OCI-LY7 (cell line): ENCODE data around the gene RAB11B. TPM values are rescaled to one million over a fixed set of nuclear protein-coding genes. Genes with fewer than 3 reads are reported as not detected.
"Not testable (repeated sequence)": the region's sequence is repeated elsewhere in the genome, so short reads cannot be mapped to it uniquely, and the experiment has no call there.

Source experiments
- BruUV-seq: library from RNA; stranded (reverse); fragments of 400-500 nt; replicated peaks from 2 replicates; lab custom pipeline; 2021; lab: Mats Ljungman, UMichigan
- CTCF ChIA-PET: fragments of 300-600 bp; sonication (Branson Sonifier 250); formaldehyde crosslinking; loops from one replicate; lab custom pipeline; 2022; ENCODE audit warnings: antibody characterized with exemption; ENCODE audit not compliant: unreplicated experiment; lab: Charles Lee
- POLR2A ChIA-PET: fragments of 300-600 bp; sonication (Branson Sonifier 250); formaldehyde crosslinking; loops from one replicate; lab custom pipeline; 2022; ENCODE audit warnings: antibody characterized with exemption; lab: Charles Lee
- DNase-seq: peaks from one replicate; pipeline ENCODE4 v3.0.0-alpha.2; 2015; ENCODE audit warnings: low spot score
- H2AFZ ChIP-seq: fragments of 200-600 bp; sonication (generic), shearing (Covaris generic); 2 replicates; pipeline ENCODE4 v1.6.1; 2014; ENCODE audit warnings: mild to moderate bottlenecking, antibody characterized with exemption, low read length, moderate library complexity
- H3K27ac ChIP-seq: fragments of 200-600 bp; sonication (generic); 2 replicates; pipeline ENCODE4 v1.5.1; 2014; ENCODE audit warnings: mixed run types, low read depth, mild to moderate bottlenecking, moderate library complexity, low read length, inconsistent platforms; ENCODE audit not compliant: poor library complexity, severe bottlenecking
- H3K36me3 ChIP-seq: fragments of 200-600 bp; sonication (generic); 2 replicates; pipeline ENCODE4 v1.6.1; 2014; ENCODE audit warnings: mild to moderate bottlenecking, antibody characterized with exemption, low read length, moderate library complexity, mixed read lengths; ENCODE audit not compliant: insufficient read depth
- H3K4me1 ChIP-seq: fragments of 200-600 bp; sonication (generic); 2 replicates; pipeline ENCODE4 v1.5.1; 2014; ENCODE audit warnings: mild to moderate bottlenecking, low read length; ENCODE audit not compliant: insufficient read depth, poor library complexity, severe bottlenecking
- H3K4me2 ChIP-seq: fragments of 200-600 bp; sonication (generic); 2 replicates; pipeline ENCODE4 v1.6.1; 2014; ENCODE audit warnings: mild to moderate bottlenecking, low read length
- H3K4me3 ChIP-seq: fragments of 200-600 bp; sonication (generic); 2 replicates; pipeline ENCODE4 v1.5.1; 2014; ENCODE audit warnings: mild to moderate bottlenecking, low read depth, low read length; ENCODE audit not compliant: poor library complexity, severe bottlenecking
- H3K79me2 ChIP-seq: fragments of 200-600 bp; sonication (generic); 2 replicates; pipeline ENCODE4 v1.6.1; 2016; ENCODE audit warnings: low read depth, mild to moderate bottlenecking, low read length, moderate library complexity, mixed read lengths; ENCODE audit not compliant: insufficient read depth
- H3K9me2 ChIP-seq: fragments of 200-600 bp; sonication (generic); 2 replicates; pipeline ENCODE4 v1.6.1; 2016; ENCODE audit warnings: mild to moderate bottlenecking, low read length, mixed read lengths; ENCODE audit not compliant: insufficient read depth
- H3K9me3 ChIP-seq: fragments of 200-600 bp; sonication (generic); 2 replicates; pipeline ENCODE4 v1.6.1; 2014; ENCODE audit warnings: mild to moderate bottlenecking, mixed run types, low read length, mixed read lengths
- H4K20me1 ChIP-seq: fragments of 200-600 bp; sonication (generic); 2 replicates; pipeline ENCODE4 v1.6.1; 2014; ENCODE audit warnings: mild to moderate bottlenecking, antibody characterized with exemption, low read length, moderate library complexity, mixed read lengths; ENCODE audit not compliant: insufficient read depth
- CTCF ChIP-seq: fragments of 200-600 bp; sonication (generic); conservative IDR thresholded peaks from 2 replicates; pipeline ENCODE4 v1.5.1; 2014; ENCODE audit warnings: mild to moderate bottlenecking, antibody characterized with exemption, low read length, moderate library complexity, mixed read lengths
- EZH2phosphoT487 ChIP-seq: fragments of 200-600 bp; sonication (generic); IDR thresholded peaks from 2 replicates; pipeline ENCODE4 v1.6.1; 2018; ENCODE audit warnings: low read depth, borderline replicate concordance, mild to moderate bottlenecking, mixed run types, antibody characterized with exemption, low read length, moderate library complexity, mixed read lengths
- intact Hi-C: fragments of 100-400 bp; cut with micrococcal nuclease; formaldehyde crosslinking; loops from one replicate; pipeline ENCODE4 v1.10.0; 2022; ENCODE audit not compliant: unreplicated experiment
- total RNA-seq, 2 experiments: library from RNA; depleted of rRNA in 1 of 2; stranded (reverse); fragments of >200 nt in 1 of 2; shearing (Covaris generic) in 1 of 2; gene quantifications; 2 replicates each; pipeline ENCODE4 v1.2.3, GENCODE V29; 2014 to 2022

The RAB11B gene
- total RNA-seq, 2 experiments from 2014 or later, result 24.5 to 84.9 TPM

- H3K4me2 ChIP-seq, result no peak overlapping the region
- no peak overlapping the region for H2AFZ ChIP-seq
- no peaks in the 10 kb centered on the region for H3K4me1 ChIP-seq
- no peaks in the 10 kb centered on the region for H3K36me3 ChIP-seq
- DNase-seq, result no peak
- no peaks in the 10 kb centered on the region for H3K79me2 ChIP-seq
- no TSS peak for BruUV-seq
- H4K20me1 ChIP-seq, result no peaks in the 10 kb centered on the region
- no peak overlapping the region for H3K27ac ChIP-seq
- TF ChIP-seq EZH2phosphoT487, result no peak
- no peak for TF ChIP-seq CTCF
- ChIA-PET POLR2A (interaction anchor here (0.7 to 1.2 kb wide), 2 partner anchors 11 to 23 kb away, joined by 3 to 5 read pairs; partner anchors contain the start of gene HNRNPM), CTCF (no interaction called here)
- intact Hi-C loops, result no loop called here
- H3K9me3 ChIP-seq, result no peaks in the 10 kb centered on the region
- no peaks in the 10 kb centered on the region for H3K9me2 ChIP-seq
- no peak overlapping the region for H3K4me3 ChIP-seq
Measured at GRCh38 chr19:8421484-8422461, 31.6 kb downstream of the RAB11B start.

- Histone ChIP-seq H3K27ac (no peak overlapping the region), H3K36me3 (no peaks in the 10 kb centered on the region), H3K4me3 (no peak overlapping the region), H3K9me3 (no peaks in the 10 kb centered on the region), H3K9me2 (no peaks in the 10 kb centered on the region), H2AFZ (no peak overlapping the region), H3K79me2 (no peaks in the 10 kb centered on the region), H4K20me1 (no peaks in the 10 kb centered on the region), H3K4me1 (no peaks in the 10 kb centered on the region), H3K4me2 (no peak overlapping the region)
- intact Hi-C loops, result no loop called here
- ChIA-PET POLR2A (interaction anchor here (0.6 to 1.1 kb wide), 3 partner anchors 8 to 676 kb away, joined by 3 to 4 read pairs (median 3); no protein-coding TSS in a partner anchor), CTCF (no interaction called here)
- TF ChIP-seq EZH2phosphoT487 (no peak), CTCF (no peak)
- DNase-seq, result no peak
- no TSS peak for BruUV-seq
Measured at GRCh38 chr19:8423817-8424223, 33.7 kb downstream of the RAB11B start.

- H3K36me3 ChIP-seq, H3K27ac ChIP-seq, DNase-seq, H3K9me3 ChIP-seq, H4K20me1 ChIP-seq, H3K9me2 ChIP-seq, H3K4me1 ChIP-seq, H3K4me2 ChIP-seq, intact Hi-C loops, CTCF ChIA-PET, BruUV-seq, H3K4me3 ChIP-seq, H2AFZ ChIP-seq, H3K79me2 ChIP-seq: not testable (repeated sequence)
- POLR2A ChIA-PET, result interaction anchor here (1.2 kb wide), 2 partner anchors 10 to 12 kb away, joined by 3 to 6 read pairs; partner anchors contain the start of gene MARCHF2
Measured at GRCh38 chr19:8425331-8425730, 35.2 kb downstream of the RAB11B start.
